HepG2 (cell line): ENCODE measurements around the gene ALB.

Source experiments
- KDM1A ChIP-seq: IDR thresholded peaks from 2 replicates; pipeline ENCODE4 v1.6.1; 2016; ENCODE audit warnings: missing compliant biosample characterization
- POLR2A ChIP-seq, 2 experiments: IDR thresholded peaks; 2 replicates each; pipeline ENCODE4 v1.6.1; 2011; ENCODE audit warnings: low read depth in 2 of 2, low read length in 2 of 2, mild to moderate bottlenecking in 1 of 2, moderate library complexity in 1 of 2; ENCODE audit not compliant: insufficient read depth in 1 of 2
- TF ChIP-seq, protein P1 (sequence below): sonication (generic); formaldehyde crosslinking; IDR thresholded peaks from 2 replicates; pipeline ENCODE4 v1.5.0; 2020; ENCODE audit warnings: mild to moderate bottlenecking, missing genetic modification reagents, moderate library complexity

DNA sequence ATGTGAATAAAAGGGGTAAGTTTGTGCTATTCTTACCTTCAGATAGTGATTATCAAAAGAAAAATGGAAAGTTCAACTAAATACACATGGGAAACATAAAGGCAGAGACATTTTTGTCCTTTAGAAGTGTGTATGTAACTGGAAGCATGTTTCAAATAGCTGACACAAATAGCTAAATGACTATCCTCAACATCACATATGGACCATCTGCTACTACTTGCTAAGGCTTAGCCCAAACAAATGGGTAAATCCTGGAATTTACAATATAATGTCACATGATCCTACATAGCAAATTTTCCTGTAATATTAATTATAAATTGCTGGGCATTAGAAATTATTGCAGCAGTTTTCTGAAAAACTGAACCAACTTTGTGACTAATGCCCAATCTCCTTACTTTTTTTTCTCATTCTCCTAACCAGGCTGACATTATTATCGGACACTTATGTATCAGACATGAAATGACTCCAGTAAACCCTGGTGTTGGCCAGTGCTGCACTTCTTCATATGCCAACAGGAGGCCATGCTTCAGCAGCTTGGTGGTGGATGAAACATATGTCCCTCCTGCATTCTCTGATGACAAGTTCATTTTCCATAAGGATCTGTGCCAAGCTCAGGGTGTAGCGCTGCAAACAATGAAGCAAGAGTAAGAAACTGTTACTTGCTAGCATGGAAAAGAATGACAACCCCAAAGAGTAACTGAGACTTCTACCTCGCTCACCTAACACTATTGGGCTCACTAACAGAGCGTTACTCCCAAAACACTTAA lies 48.1 kb downstream of the ALB start:
- TF ChIP-seq, protein P1, sequence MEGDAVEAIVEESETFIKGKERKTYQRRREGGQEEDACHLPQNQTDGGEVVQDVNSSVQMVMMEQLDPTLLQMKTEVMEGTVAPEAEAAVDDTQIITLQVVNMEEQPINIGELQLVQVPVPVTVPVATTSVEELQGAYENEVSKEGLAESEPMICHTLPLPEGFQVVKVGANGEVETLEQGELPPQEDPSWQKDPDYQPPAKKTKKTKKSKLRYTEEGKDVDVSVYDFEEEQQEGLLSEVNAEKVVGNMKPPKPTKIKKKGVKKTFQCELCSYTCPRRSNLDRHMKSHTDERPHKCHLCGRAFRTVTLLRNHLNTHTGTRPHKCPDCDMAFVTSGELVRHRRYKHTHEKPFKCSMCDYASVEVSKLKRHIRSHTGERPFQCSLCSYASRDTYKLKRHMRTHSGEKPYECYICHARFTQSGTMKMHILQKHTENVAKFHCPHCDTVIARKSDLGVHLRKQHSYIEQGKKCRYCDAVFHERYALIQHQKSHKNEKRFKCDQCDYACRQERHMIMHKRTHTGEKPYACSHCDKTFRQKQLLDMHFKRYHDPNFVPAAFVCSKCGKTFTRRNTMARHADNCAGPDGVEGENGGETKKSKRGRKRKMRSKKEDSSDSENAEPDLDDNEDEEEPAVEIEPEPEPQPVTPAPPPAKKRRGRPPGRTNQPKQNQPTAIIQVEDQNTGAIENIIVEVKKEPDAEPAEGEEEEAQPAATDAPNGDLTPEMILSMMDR: no peak
- TF ChIP-seq KDM1A (CRISPR knock-in tag) (no peak), POLR2A (IDR thresholded peaks at IDR 0.05; ENCODE audit: insufficient read depth in 1 of 2, low read depth in 2 of 2, low read length in 2 of 2) (peak; percentile 65 to 67)
